ENCODE data around the gene LAD1. TPM values are rescaled to one million over a fixed set of nuclear protein-coding genes. Genes with fewer than 3 reads are reported as not detected.

The LAD1 gene
- total and polyA plus RNA-seq, 2 of the 13 experiments (the other 11 are each of a cell fraction or from before 2014, with no cell fraction given), result 10.8 to 65.6 TPM

GRCh38 chr1:201419256-201419655 is 20.1 kb upstream of the LAD1 start:
- Histone ChIP-seq H3K36me3 (replicated peaks in 1 of 2; ENCODE audit: control insufficient read depth in 1 of 2, insufficient read depth in 2 of 2, low read length in 2 of 2) (no peaks in the 10 kb centered on the region), H3K27ac (ENCODE audit: extremely low read length, insufficient read depth, low read length) (no peak overlapping the region), H3K9me3 (ENCODE audit: low read length) (no peaks in the 10 kb centered on the region), H3K27me3 (ENCODE audit: control insufficient read depth in 1 of 2, insufficient read depth in 2 of 2, low read length in 2 of 2) (peaks cover 7 to 19% of the 10 kb centered on the region in 2 experiments; a peak in 4 of 5 replicates), H3K4me1 (ENCODE audit: insufficient read depth, low read length) (0 out of 2 replicates have a peak, but pooled peaks cover 4% of the 10 kb centered on the region), H3K9ac (ENCODE audit: insufficient read depth, low read depth, low read length) (no peak overlapping the region), H3K79me2 (ENCODE audit: insufficient read depth, low read length) (no peaks in the 10 kb centered on the region), H3K4me3 (replicated peaks in 1 of 3; ENCODE audit: insufficient read depth in 1 of 3, low read depth in 2 of 3, low read length in 3 of 3) (no peak overlapping the region), H3K4me2 (ENCODE audit: low read depth, low read length) (no peak overlapping the region), H2AFZ (ENCODE audit: low read length) (no peak overlapping the region), H4K20me1 (ENCODE audit: insufficient read depth, low read length) (no peaks in the 10 kb centered on the region)
- no peak for TF ChIP-seq NR2F1 (CRISPR knock-in tag; IDR thresholded peaks at IDR 0.05)
- TF ChIP-seq SP140L (CRISPR knock-in tag; IDR thresholded peaks at IDR 0.05; ENCODE audit: borderline replicate concordance), result no peak
- no peak for TF ChIP-seq ZNF567 (CRISPR knock-in tag; IDR thresholded peaks at IDR 0.05; ENCODE audit: borderline replicate concordance)
- no peak for TF ChIP-seq ZNF468 (CRISPR knock-in tag; IDR thresholded peaks at IDR 0.05)
- TF ChIP-seq LCORL (IDR thresholded peaks at IDR 0.05), result no peak
- TF ChIP-seq LCORL (CRISPR knock-in tag; IDR thresholded peaks at IDR 0.05), result no peak
- TF ChIP-seq, protein P1, sequence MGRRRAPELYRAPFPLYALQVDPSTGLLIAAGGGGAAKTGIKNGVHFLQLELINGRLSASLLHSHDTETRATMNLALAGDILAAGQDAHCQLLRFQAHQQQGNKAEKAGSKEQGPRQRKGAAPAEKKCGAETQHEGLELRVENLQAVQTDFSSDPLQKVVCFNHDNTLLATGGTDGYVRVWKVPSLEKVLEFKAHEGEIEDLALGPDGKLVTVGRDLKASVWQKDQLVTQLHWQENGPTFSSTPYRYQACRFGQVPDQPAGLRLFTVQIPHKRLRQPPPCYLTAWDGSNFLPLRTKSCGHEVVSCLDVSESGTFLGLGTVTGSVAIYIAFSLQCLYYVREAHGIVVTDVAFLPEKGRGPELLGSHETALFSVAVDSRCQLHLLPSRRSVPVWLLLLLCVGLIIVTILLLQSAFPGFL (CRISPR knock-in tag; IDR thresholded peaks at IDR 0.05), result no peak
- 16% methylated on average over 4 of the region's 4 CpGs for WGBS (ENCODE audit: low lambda C conversion rate)
- DNase-seq (ENCODE audit: low spot score), result no peak
- no peak for ATAC-seq
- CTCF ChIA-PET (ENCODE audit: low intra/inter-chr PET ratio, low total read pairs), result no interaction called here
- no peak for FAIRE-seq
- in situ Hi-C loops (cut with HindIII; ENCODE audit: extremely low pct_ligation_motif_present, low pct_unique_long_range_greater_than_20kb), result no loop called here
- intact Hi-C loops (cut with micrococcal nuclease; ENCODE audit: unreplicated experiment), result no loop called here
- no TSS peak for BruUV-seq (replicated peaks)
- POLR2A ChIA-PET, result no interaction called here

GRCh38 chr1:201418461-201418860 is 19.3 kb upstream of the LAD1 start:
- ChIA-PET CTCF (ENCODE audit: low intra/inter-chr PET ratio, low total read pairs) (no interaction called here), POLR2A (no interaction called here)
- Histone ChIP-seq H3K9ac (ENCODE audit: insufficient read depth, low read depth, low read length) (no peak overlapping the region), H2AFZ (ENCODE audit: low read length) (no peak overlapping the region), H3K27ac (ENCODE audit: extremely low read length, insufficient read depth, low read length) (no peak overlapping the region), H3K79me2 (ENCODE audit: insufficient read depth, low read length) (no peaks in the 10 kb centered on the region), H3K36me3 (replicated peaks in 1 of 2; ENCODE audit: control insufficient read depth in 1 of 2, insufficient read depth in 2 of 2, low read length in 2 of 2) (no peaks in the 10 kb centered on the region), H4K20me1 (ENCODE audit: insufficient read depth, low read length) (no peaks in the 10 kb centered on the region), H3K9me3 (ENCODE audit: low read length) (no peaks in the 10 kb centered on the region), H3K4me1 (ENCODE audit: insufficient read depth, low read length) (0 out of 2 replicates have a peak, but pooled peaks cover 4% of the 10 kb centered on the region), H3K27me3 (ENCODE audit: control insufficient read depth in 1 of 2, insufficient read depth in 2 of 2, low read length in 2 of 2) (peaks cover 7 to 19% of the 10 kb centered on the region in 2 experiments; a peak in 4 of 5 replicates), H3K4me3 (replicated peaks in 1 of 3; ENCODE audit: insufficient read depth in 1 of 3, low read depth in 2 of 3, low read length in 3 of 3) (no peak overlapping the region), H3K4me2 (ENCODE audit: low read depth, low read length) (no peak overlapping the region)
- in situ Hi-C loops (cut with HindIII; ENCODE audit: extremely low pct_ligation_motif_present, low pct_unique_long_range_greater_than_20kb) (no loop called here), intact Hi-C loops (cut with micrococcal nuclease; ENCODE audit: unreplicated experiment) (no loop called here)
- BruUV-seq (replicated peaks), result no TSS peak
- ATAC-seq (no peak), DNase-seq (ENCODE audit: low spot score) (no peak), FAIRE-seq (no peak)
- WGBS (ENCODE audit: low lambda C conversion rate), result 34% methylated on average over 3 of the region's 3 CpGs
- TF ChIP-seq SCMH1 (CRISPR knock-in tag; IDR thresholded peaks at IDR 0.05; ENCODE audit: borderline replicate concordance), result no peak
- TF ChIP-seq, protein P2, sequence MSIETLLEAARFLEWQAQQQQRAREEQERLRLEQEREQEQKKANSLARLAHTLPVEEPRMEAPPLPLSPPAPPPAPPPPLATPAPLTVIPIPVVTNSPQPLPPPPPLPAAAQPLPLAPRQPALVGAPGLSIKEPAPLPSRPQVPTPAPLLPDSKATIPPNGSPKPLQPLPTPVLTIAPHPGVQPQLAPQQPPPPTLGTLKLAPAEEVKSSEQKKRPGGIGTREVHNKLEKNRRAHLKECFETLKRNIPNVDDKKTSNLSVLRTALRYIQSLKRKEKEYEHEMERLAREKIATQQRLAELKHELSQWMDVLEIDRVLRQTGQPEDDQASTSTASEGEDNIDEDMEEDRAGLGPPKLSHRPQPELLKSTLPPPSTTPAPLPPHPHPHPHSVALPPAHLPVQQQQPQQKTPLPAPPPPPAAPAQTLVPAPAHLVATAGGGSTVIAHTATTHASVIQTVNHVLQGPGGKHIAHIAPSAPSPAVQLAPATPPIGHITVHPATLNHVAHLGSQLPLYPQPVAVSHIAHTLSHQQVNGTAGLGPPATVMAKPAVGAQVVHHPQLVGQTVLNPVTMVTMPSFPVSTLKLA (IDR thresholded peaks at IDR 0.05), result 0 out of 2 replicates have a peak, but pooled peaks have one; percentile 10

Data from HepG2 (cell line).